ENCODE measurements around the gene ETV3. TPM values are rescaled to one million over a fixed set of nuclear protein-coding genes. Genes with fewer than 3 reads are reported as not detected.

The ETV3 gene
- total and polyA plus RNA-seq, 10 of the 15 experiments (the other 5 are each of a cell fraction or from before 2014, with no cell fraction given) = 1.7 to 13.8 (median 7.2) TPM

- TF ChIP-seq CBFB (IDR thresholded peaks at IDR 0.05; ENCODE audit: low read depth) (no peak), ZNF622 (IDR thresholded peaks at IDR 0.05) (no peak), ATF2 (IDR thresholded peaks at IDR 0.05; ENCODE audit: low read length) (no peak), MYC (IDR thresholded peaks at IDR 0.05; ENCODE audit: insufficient read depth, insufficient read length, insufficient replicate concordance, low read length, severe bottlenecking) (no peak), TCF3 (IDR thresholded peaks at IDR 0.05; ENCODE audit: borderline replicate concordance, insufficient read depth, low read depth, low read length) (no peak)
- TF ChIP-seq, protein P1, sequence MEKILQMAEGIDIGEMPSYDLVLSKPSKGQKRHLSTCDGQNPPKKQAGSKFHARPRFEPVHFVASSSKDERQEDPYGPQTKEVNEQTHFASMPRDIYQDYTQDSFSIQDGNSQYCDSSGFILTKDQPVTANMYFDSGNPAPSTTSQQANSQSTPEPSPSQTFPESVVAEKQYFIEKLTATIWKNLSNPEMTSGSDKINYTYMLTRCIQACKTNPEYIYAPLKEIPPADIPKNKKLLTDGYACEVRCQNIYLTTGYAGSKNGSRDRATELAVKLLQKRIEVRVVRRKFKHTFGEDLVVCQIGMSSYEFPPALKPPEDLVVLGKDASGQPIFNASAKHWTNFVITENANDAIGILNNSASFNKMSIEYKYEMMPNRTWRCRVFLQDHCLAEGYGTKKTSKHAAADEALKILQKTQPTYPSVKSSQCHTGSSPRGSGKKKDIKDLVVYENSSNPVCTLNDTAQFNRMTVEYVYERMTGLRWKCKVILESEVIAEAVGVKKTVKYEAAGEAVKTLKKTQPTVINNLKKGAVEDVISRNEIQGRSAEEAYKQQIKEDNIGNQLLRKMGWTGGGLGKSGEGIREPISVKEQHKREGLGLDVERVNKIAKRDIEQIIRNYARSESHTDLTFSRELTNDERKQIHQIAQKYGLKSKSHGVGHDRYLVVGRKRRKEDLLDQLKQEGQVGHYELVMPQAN (conservative IDR thresholded peaks at IDR 0.05) = no peak
Measured at GRCh38 chr1:157154291-157154690, 16.1 kb upstream of the ETV3 start (continued).

- Histone ChIP-seq H4K20me1 (ENCODE audit: control insufficient read depth, insufficient read depth) (no peaks in the 10 kb centered on the region), H2AFZ (ENCODE audit: control insufficient read depth, low read depth, low read length) (no peak overlapping the region), H3K36me3 (ENCODE audit: control insufficient read depth in 2 of 2, insufficient read depth in 2 of 2, low read length in 1 of 2) (no peaks in the 10 kb centered on the region), H3K4me1 (ENCODE audit: control insufficient read depth, insufficient read depth, low read length) (peaks cover 9% of the 10 kb centered on the region), H3K9ac (ENCODE audit: control insufficient read depth, insufficient read depth, low read length) (no peak overlapping the region), H3K4me2 (ENCODE audit: control insufficient read depth, insufficient read depth) (no peak overlapping the region), H3K9me3 (replicated peaks; ENCODE audit: control insufficient read depth, insufficient read depth, low read length) (no peaks in the 10 kb centered on the region), H3K27me3 (replicated peaks in 1 of 2; ENCODE audit: control insufficient read depth in 2 of 2, insufficient read depth in 2 of 2, low read length in 1 of 2) (no peaks in the 10 kb centered on the region; a peak in 1 of 4 replicates), H3K79me2 (ENCODE audit: control insufficient read depth, insufficient read depth, low read length) (no peaks in the 10 kb centered on the region), H3K4me3 (no peak overlapping the region), H3K27ac (ENCODE audit: control insufficient read depth, insufficient read depth) (no peak overlapping the region)
- DNase-seq (ENCODE audit: low read depth, low spot score) (no peak), FAIRE-seq (no peak), ATAC-seq (no peak)
- SMC1A ChIA-PET (ENCODE audit: uncharacterized antibody, unreplicated experiment) = interaction anchor here (0.6 to 14.0 kb wide), 7 partner anchors 13 to 688 kb away, joined by 3 to 383 read pairs (median 7); partner anchors contain the start of genes CD5L and ETV3
- in situ Hi-C loops (cut with MboI) = loop anchor here (5.0 kb wide), 1 partner anchor 61 kb away; no protein-coding TSS in a partner anchor
- whole genome bisulfite sequencing (ENCODE audit: insufficient coverage, insufficient replicate concordance, low lambda C conversion rate, missing lambda C conversion rate) = 0% methylated on average over 1 of the region's 1 CpG
- no TSS peak for BruUV-seq (replicated peaks)
- CTCF ChIA-PET = interaction anchor here (0.9 to 18.4 kb wide), 12 partner anchors 10 to 245 kb away, joined by 3 to 715 read pairs (median 4); no protein-coding TSS in a partner anchor
- RAD21 ChIA-PET (ENCODE audit: unreplicated experiment) = interaction anchor here (1.7 to 14.0 kb wide), 6 partner anchors 12 to 65 kb away, joined by 4 to 442 read pairs (median 8); partner anchors contain the start of gene ETV3
- intact Hi-C loops (cut with micrococcal nuclease; ENCODE audit: unreplicated experiment) = loop anchor here (10.0 kb wide), 1 partner anchor 239 kb away; no protein-coding TSS in a partner anchor
- TF ChIP-seq CHD4 (IDR thresholded peaks at IDR 0.05) (no peak), JUNB (IDR thresholded peaks at IDR 0.05) (no peak)
- POLR2A ChIA-PET = interaction anchor here (0.9 to 1.8 kb wide), 3 partner anchors 15 to 63 kb away, joined by 4 to 5 read pairs (median 4); no protein-coding TSS in a partner anchor
Measured at GRCh38 chr1:157153746-157154145, 15.6 kb upstream of the ETV3 start.

Data from GM12878 (cell line).